Measurements from ENCODE around the gene OR12D2. TPM values are rescaled to one million over a fixed set of nuclear protein-coding genes. Genes with fewer than 3 reads are reported as not detected.

The OR12D2 gene
- total RNA-seq: not detected in 2 replicates

GRCh38 chr6:29395331-29395730 is at the start of gene OR12D2:
Gene OR12D2, plus strand, starts transcription at chr6:29395631. Its CDS starts 1,069 bp downstream, at chr6:29396700.

GRCh38 chr6:29368765-29369164 is 26.7 kb upstream of the OR12D2 start, which contains the start of gene OR5V1:
Gene OR5V1, minus strand, starts transcription at chr6:29368865. Its CDS starts 12,670 bp downstream, at chr6:29356195.

GRCh38 chr6:29375191-29375590 is 20.2 kb upstream of the OR12D2 start, which contains the start of gene OR12D3:
Gene OR12D3, minus strand, starts transcription at chr6:29375291. Its CDS starts 4 bp downstream, at chr6:29375287.

GRCh38 chr6:29414588-29414987 is 19.2 kb downstream of the OR12D2 start, which contains the start of gene OR12D1:
Gene OR12D1, plus strand, starts transcription at chr6:29414928.

GRCh38 chr6:29439006-29439405 is 43.6 kb downstream of the OR12D2 start, which contains the start of gene OR10C1:
Gene OR10C1, plus strand, starts transcription at chr6:29439306. Its CDS starts 710 bp downstream, at chr6:29440016.

Other genes with a start within 250 kb of the OR12D2 start
- not detected in 2 replicates for gene OR2J2, start 224.7 kb upstream of the OR12D2 start, total RNA-seq
- not detected in 2 replicates for gene OR14J1, start 93.9 kb upstream of the OR12D2 start, total RNA-seq
- gene OR5V1, start 26.8 kb upstream of the OR12D2 start, total RNA-seq: not detected in 2 replicates
- not detected in 2 replicates for gene OR12D3, start 20.3 kb upstream of the OR12D2 start, total RNA-seq
- gene OR12D1, start 19.3 kb downstream of the OR12D2 start, total RNA-seq: not detected in 2 replicates
- gene OR10C1, start 43.7 kb downstream of the OR12D2 start, total RNA-seq: not detected in 2 replicates
- not detected in 2 replicates for gene OR11A1, start 61.4 kb downstream of the OR12D2 start, total RNA-seq
- not detected in 2 replicates for gene OR2H1, start 61.5 kb downstream of the OR12D2 start, total RNA-seq
- not detected in 2 replicates for gene MAS1L, start 92.3 kb downstream of the OR12D2 start, total RNA-seq
- 7.8 and 31.0 TPM in 2 replicates for gene UBD, start 164.1 kb downstream of the OR12D2 start, total RNA-seq
- not detected in 2 replicates for gene OR2H2, start 189.5 kb downstream of the OR12D2 start, total RNA-seq
- gene GABBR1, start 237.6 kb downstream of the OR12D2 start, total RNA-seq: 1.4 and 4.8 TPM in 2 replicates